GM10266 (cell line): ENCODE data around the gene ISX.

ENCODE experiments used
- DNase-seq: peaks from one replicate; pipeline ENCODE4 v3.0.0; 2012; ENCODE audit errors: extremely low spot score
- CTCF ChIP-seq: IDR thresholded peaks from 2 replicates; pipeline ENCODE4 v1.5.1; 2012; ENCODE audit warnings: mild to moderate bottlenecking, low read depth; ENCODE audit not compliant: control insufficient read depth, insufficient read depth; ENCODE audit errors: missing control alignments

Gene ISX

GRCh38 chr22:35104491-35104890 lies 38.5 kb downstream of the ISX start:
- no peak for DNase-seq
- no peak for TF ChIP-seq CTCF

GRCh38 chr22:35109616-35110015 lies 43.7 kb downstream of the ISX start:
- DNase-seq, result no peak
- TF ChIP-seq CTCF, result no peak

DNA sequence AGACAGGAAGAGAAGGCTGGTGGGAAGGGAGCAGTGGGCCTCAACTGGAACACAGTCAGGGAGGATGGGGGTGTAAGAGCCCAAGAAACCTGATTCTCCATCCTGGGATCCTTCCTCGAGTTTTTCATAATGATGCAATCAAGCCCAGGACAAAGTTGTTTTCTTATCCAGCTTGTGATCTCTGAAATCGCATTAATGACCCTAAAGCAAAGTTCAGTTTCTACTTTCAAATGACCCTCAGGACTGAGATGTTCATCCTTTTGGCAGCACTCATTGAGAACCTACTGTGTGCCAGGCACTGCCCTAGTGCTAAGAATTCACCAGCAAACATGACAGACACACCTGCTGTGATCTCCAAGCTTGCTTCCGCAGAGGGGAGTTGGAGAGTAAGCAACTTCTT lies 45.3 kb downstream of the ISX start:
- no peak for TF ChIP-seq CTCF
- no peak for DNase-seq

GRCh38 chr22:35113341-35113740 lies 47.4 kb downstream of the ISX start:
- no peak for TF ChIP-seq CTCF

GRCh38 chr22:35114131-35114980 lies 48.4 kb downstream of the ISX start:
- DNase-seq, result no peak
- TF ChIP-seq CTCF, result no peak

More at GRCh38 chr22:35113341-35113740, 47.4 kb downstream of the ISX start:
- DNase-seq, result no peak

GRCh38 chr22:35115515-35115914 lies 49.6 kb downstream of the ISX start:
- DNase-seq, result no peak
- TF ChIP-seq CTCF, result no peak

DNA sequence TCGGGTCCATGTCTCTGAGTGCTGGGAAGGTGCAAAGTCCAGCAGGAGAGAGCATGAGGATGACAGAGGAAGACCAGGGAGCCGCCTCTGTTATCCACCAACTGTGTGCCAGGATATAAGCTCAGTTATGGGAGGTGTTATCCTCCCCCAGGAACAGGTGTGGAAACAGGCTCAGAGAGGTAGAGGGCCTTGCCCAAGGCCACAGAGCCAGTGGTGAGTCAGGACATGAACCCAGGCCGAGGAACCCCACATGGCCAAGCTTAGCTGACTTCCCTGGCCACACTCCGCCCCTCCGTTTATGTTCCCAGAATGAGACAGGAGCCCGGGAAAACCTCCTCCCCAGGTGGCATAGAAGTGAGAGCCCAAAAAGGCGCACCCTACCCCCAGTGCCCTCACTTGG lies 50.3 kb downstream of the ISX start:
- no peak for TF ChIP-seq CTCF

More for the DNA sequence above, 50.3 kb downstream of the ISX start:
- no peak for DNase-seq
